Choroid plexus epithelial cell (primary cell): Measurements from ENCODE around the gene GALNS.

Experiments used
- DNase-seq: peaks from one replicate; pipeline ENCODE4 v3.0.0-alpha.2; 2010; ENCODE audit warnings: low read depth
- H3K4me3 ChIP-seq: 2 replicates; pipeline ENCODE4 v1.5.1; 2011; ENCODE audit warnings: low read depth, mild to moderate bottlenecking, control low read depth, low read length, moderate library complexity
- CTCF ChIP-seq: conservative IDR thresholded peaks from 2 replicates; pipeline ENCODE4 v1.5.1; 2011; ENCODE audit warnings: low read depth, mild to moderate bottlenecking, control low read depth, inconsistent platforms, low read length, moderate library complexity

GALNS gene

DNA sequence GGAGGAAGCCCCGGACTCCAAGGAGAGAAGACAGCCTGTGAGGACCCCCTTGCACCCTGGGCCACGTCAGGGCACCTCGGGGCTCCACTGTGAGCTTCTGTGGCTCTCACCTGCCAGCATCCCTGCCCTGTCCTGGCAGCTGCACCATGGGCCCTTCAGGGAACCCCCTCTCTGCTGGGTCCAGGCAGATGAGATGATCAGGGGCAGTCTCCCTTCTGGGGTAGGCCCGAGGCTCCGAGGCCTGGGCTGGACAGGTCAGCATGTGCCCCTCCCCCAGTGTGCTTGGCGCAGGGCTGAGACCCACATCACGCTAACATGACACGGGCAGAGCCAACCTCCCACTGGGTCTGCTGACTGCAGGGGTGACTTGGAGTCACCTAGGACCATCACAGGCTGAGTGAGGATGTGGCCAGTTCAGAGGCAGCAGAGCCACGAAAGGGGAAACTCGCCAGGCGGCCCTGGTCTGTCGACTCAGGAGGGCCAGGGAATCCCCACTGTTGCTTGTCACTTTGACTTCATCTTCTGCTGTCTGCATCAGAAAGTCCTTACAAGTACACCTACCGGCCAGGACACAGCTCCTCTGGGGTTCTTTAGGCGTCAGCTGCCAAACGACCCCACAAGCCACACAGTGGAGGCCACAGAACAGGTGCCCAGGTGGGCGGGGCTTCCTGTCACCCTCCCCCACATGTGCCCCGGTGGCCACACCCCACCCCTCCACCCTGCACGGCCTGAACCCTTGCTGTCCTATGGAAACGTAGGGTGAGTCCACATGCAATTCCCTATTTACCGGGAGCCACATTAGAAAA lies 2.2 kb downstream of the GALNS start:
- no peak for DNase-seq
- TF ChIP-seq CTCF, result no peak
- no peak overlapping the region for H3K4me3 ChIP-seq

- no peak overlapping the region for H3K4me3 ChIP-seq
- no peak for TF ChIP-seq CTCF
- peak; percentile 21 for DNase-seq
These were observed 3.3 kb downstream of the GALNS start for GRCh38 chr16:88853325-88853941.

GRCh38 chr16:88851616-88852015 lies 5.1 kb downstream of the GALNS start:
- H3K4me3 ChIP-seq, result no peak overlapping the region
- DNase-seq, result no peak
- TF ChIP-seq CTCF, result no peak

DNA sequence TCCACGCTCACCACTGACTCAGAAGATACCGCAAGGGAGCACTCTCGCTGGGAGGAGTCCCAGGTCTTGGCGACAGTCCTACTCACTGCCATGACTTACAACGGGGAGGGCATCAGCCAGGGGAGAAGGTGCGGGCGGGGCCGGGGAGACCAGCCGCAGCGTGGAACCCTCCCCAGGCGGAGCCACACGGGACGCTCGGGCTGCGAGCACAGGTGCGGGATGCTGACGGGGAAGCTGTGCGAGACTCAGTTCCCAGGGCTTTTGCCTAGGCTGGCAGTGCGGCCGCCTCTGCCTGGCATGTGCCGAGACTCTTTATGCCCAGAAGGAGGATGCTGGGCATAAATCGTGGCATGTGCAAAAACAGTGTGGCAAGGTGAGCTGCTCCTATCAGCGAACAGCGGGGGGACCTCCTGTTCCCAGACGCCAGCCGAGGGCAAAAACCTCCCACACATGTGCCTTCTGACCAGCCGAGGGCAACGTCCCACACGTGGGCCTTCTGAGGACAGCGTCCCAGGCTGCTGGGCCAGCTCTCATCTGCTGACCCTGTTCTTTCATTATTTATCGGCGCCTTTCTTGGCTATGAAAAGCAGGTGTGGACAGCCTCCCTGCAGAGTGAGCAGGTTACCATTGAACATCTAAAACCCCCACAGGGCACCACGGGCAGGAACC lies 6.1 kb downstream of the GALNS start:
- H3K4me3 ChIP-seq, result no peak overlapping the region
- no peak for DNase-seq
- no peak for TF ChIP-seq CTCF

DNA sequence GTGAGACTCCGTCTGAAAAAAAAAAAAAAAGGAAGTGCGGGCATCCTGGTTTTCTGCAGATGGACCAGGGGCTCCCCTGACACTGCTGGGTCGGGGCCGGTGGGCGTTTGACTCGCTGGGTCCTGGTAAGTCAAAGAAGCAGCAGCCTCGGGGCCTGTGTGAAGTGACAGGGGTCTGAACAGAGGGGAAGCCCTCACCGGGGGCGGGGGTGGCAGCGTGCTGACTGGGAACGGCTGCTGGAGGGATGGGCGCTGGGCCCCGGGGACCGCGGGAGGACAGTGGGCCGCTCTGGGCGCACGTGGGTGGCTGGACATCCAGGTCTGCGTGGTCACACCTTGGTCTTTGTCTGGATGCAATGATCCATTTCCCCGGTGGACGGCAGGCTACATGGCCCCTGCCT lies 8.2 kb downstream of the GALNS start:
- no peak for DNase-seq
- H3K4me3 ChIP-seq, result no peak overlapping the region
- no peak for TF ChIP-seq CTCF

- TF ChIP-seq CTCF, result no peak
- DNase-seq, result no peak
- H3K4me3 ChIP-seq, result no peak overlapping the region
These were observed 9.1 kb downstream of the GALNS start for GRCh38 chr16:88847654-88848053.
